Measurements from ENCODE around the gene EPS8.
A peak's percentile ranks its signal among the peaks of the same experiment; 100 is the strongest.

The EPS8 gene

GRCh38 chr12:15689751-15690191 is 99.4 kb downstream of the EPS8 start:
- H3K23ac ChIP-seq (ENCODE audit: low read depth, low read length, poor library complexity): no peak overlapping the region
- no peak overlapping the region for H2AK5ac ChIP-seq (ENCODE audit: low read depth, low read length)
- H2BK15ac ChIP-seq (ENCODE audit: low read length): no peak overlapping the region
- peaks cover 7 to 10% of the 10 kb centered on the region in 2 donors for H3K4me1 ChIP-seq (ENCODE audit: control insufficient read depth in 2 of 2, insufficient read depth in 1 of 2, low read depth in 1 of 2, low read length in 2 of 2)
- no peak for DNase-seq (ENCODE audit: low spot score)
- no CpG with 5 or more reads among the region's 4 CpGs for WGBS, 2 donors (ENCODE audit: extremely low coverage in 2 of 2, insufficient read length in 2 of 2, insufficient replicate concordance in 1 of 2)
- H3K4ac ChIP-seq (ENCODE audit: low read length): no peak overlapping the region
- H2BK5ac ChIP-seq (ENCODE audit: low read length): no peak overlapping the region
- H2AFZ ChIP-seq (ENCODE audit: low read length): no peak overlapping the region
- H2BK12ac ChIP-seq (ENCODE audit: low read length): no peak overlapping the region
- H3K9ac ChIP-seq (ENCODE audit: low read depth, low read length, poor library complexity): no peak overlapping the region
- no peak overlapping the region for H2BK120ac ChIP-seq (ENCODE audit: low read depth, low read length)
- no peaks in the 10 kb centered on the region for H3K79me1 ChIP-seq (ENCODE audit: low read depth, low read length)
- H4K91ac ChIP-seq (ENCODE audit: low read depth, low read length, poor library complexity): no peak overlapping the region
- no peak overlapping the region for H3K18ac ChIP-seq (ENCODE audit: low read length)
- no peak overlapping the region for H3K14ac ChIP-seq (ENCODE audit: low read length)
- no peak overlapping the region for H4K8ac ChIP-seq (ENCODE audit: low read depth, low read length)
- no peak overlapping the region for H3K4me3 ChIP-seq (ENCODE audit: low read length in 2 of 2)
- no peak overlapping the region for H3K27ac ChIP-seq (replicated peaks; ENCODE audit: low read length)
- no peaks in the 10 kb centered on the region for H3K27me3 ChIP-seq (ENCODE audit: control insufficient read depth in 3 of 3, insufficient read depth in 3 of 3, low read depth in 1 of 3, low read length in 3 of 3)
- H3K4me2 ChIP-seq (ENCODE audit: insufficient read depth, low read length, poor library complexity, severe bottlenecking): no peak overlapping the region
- no peaks in the 10 kb centered on the region for H3K36me3 ChIP-seq (replicated peaks in 1 of 2; ENCODE audit: control insufficient read depth in 2 of 2, insufficient read depth in 2 of 2, low read length in 2 of 2)
- H3K9me3 ChIP-seq (replicated peaks in 1 of 2; ENCODE audit: control insufficient read depth in 2 of 2, insufficient read depth in 1 of 2, low read depth in 1 of 2, low read length in 2 of 2): peaks cover 0 to 5% of the 10 kb centered on the region in 2 donors

- DNase-seq (ENCODE audit: low spot score): no peak
- WGBS, 2 donors (ENCODE audit: extremely low coverage in 2 of 2, insufficient read length in 2 of 2, insufficient replicate concordance in 1 of 2): no CpG with 5 or more reads among the region's 6 CpGs
- H2BK5ac ChIP-seq (ENCODE audit: low read length): no peak overlapping the region
- peak overlapping the region; percentile 43 for H2AFZ ChIP-seq (ENCODE audit: low read length)
- no peak overlapping the region for H4K91ac ChIP-seq (ENCODE audit: low read depth, low read length, poor library complexity)
- H2BK120ac ChIP-seq (ENCODE audit: low read depth, low read length): no peak overlapping the region
- H3K79me1 ChIP-seq (ENCODE audit: low read depth, low read length): no peaks in the 10 kb centered on the region
- H3K23ac ChIP-seq (ENCODE audit: low read depth, low read length, poor library complexity): no peak overlapping the region
- H3K4me2 ChIP-seq (ENCODE audit: insufficient read depth, low read length, poor library complexity, severe bottlenecking): no peak overlapping the region
- H2BK15ac ChIP-seq (ENCODE audit: low read length): no peak overlapping the region
- no peaks in the 10 kb centered on the region for H3K27me3 ChIP-seq (ENCODE audit: control insufficient read depth in 3 of 3, insufficient read depth in 3 of 3, low read depth in 1 of 3, low read length in 3 of 3)
- peaks cover 7 to 10% of the 10 kb centered on the region in 2 donors for H3K4me1 ChIP-seq (ENCODE audit: control insufficient read depth in 2 of 2, insufficient read depth in 1 of 2, low read depth in 1 of 2, low read length in 2 of 2)
- H3K36me3 ChIP-seq (replicated peaks in 1 of 2; ENCODE audit: control insufficient read depth in 2 of 2, insufficient read depth in 2 of 2, low read length in 2 of 2): no peaks in the 10 kb centered on the region
- no peak overlapping the region for H3K9ac ChIP-seq (ENCODE audit: low read depth, low read length, poor library complexity)
- no peak overlapping the region for H3K4ac ChIP-seq (ENCODE audit: low read length)
- H3K14ac ChIP-seq (ENCODE audit: low read length): no peak overlapping the region
- H2AK5ac ChIP-seq (ENCODE audit: low read depth, low read length): no peak overlapping the region
- H4K8ac ChIP-seq (ENCODE audit: low read depth, low read length): no peak overlapping the region
- no peak overlapping the region for H2BK12ac ChIP-seq (ENCODE audit: low read length)
- peaks cover 0 to 5% of the 10 kb centered on the region in 2 donors for H3K9me3 ChIP-seq (replicated peaks in 1 of 2; ENCODE audit: control insufficient read depth in 2 of 2, insufficient read depth in 1 of 2, low read depth in 1 of 2, low read length in 2 of 2)
- H3K18ac ChIP-seq (ENCODE audit: low read length): no peak overlapping the region
- H3K27ac ChIP-seq (replicated peaks; ENCODE audit: low read length): peak overlapping the region; percentile 7
- H3K4me3 ChIP-seq (ENCODE audit: low read length in 2 of 2): peak overlapping the region in 1 of 2 donors; percentile 21
Measured at GRCh38 chr12:15688838-15689625, 100.2 kb downstream of the EPS8 start.

GRCh38 chr12:15688202-15688736 is 100.9 kb downstream of the EPS8 start:
- peak overlapping the region; percentile 6 for H3K18ac ChIP-seq (ENCODE audit: low read length)
- WGBS, 2 donors (ENCODE audit: extremely low coverage in 2 of 2, insufficient read length in 2 of 2, insufficient replicate concordance in 1 of 2): no CpG with 5 or more reads among the region's 8 CpGs
- H3K4me3 ChIP-seq (ENCODE audit: low read length in 2 of 2): peak overlapping the region in 1 of 2 donors; percentile 21
- no peak overlapping the region for H2BK120ac ChIP-seq (ENCODE audit: low read depth, low read length)
- peak overlapping the region; percentile 43 for H2AFZ ChIP-seq (ENCODE audit: low read length)
- no peak overlapping the region for H4K8ac ChIP-seq (ENCODE audit: low read depth, low read length)
- H2BK15ac ChIP-seq (ENCODE audit: low read length): no peak overlapping the region
- no peak overlapping the region for H3K14ac ChIP-seq (ENCODE audit: low read length)
- DNase-seq (ENCODE audit: low spot score): no peak
- H3K4ac ChIP-seq (ENCODE audit: low read length): no peak overlapping the region
- no peak overlapping the region for H2BK12ac ChIP-seq (ENCODE audit: low read length)
- H2BK5ac ChIP-seq (ENCODE audit: low read length): no peak overlapping the region
- peak overlapping the region; percentile 32 for H3K4me2 ChIP-seq (ENCODE audit: insufficient read depth, low read length, poor library complexity, severe bottlenecking)
- H4K91ac ChIP-seq (ENCODE audit: low read depth, low read length, poor library complexity): no peak overlapping the region
- H3K9me3 ChIP-seq (replicated peaks in 1 of 2; ENCODE audit: control insufficient read depth in 2 of 2, insufficient read depth in 1 of 2, low read depth in 1 of 2, low read length in 2 of 2): peaks cover 0 to 2% of the 10 kb centered on the region in 2 donors
- no peaks in the 10 kb centered on the region for H3K79me1 ChIP-seq (ENCODE audit: low read depth, low read length)
- no peaks in the 10 kb centered on the region for H3K27me3 ChIP-seq (ENCODE audit: control insufficient read depth in 3 of 3, insufficient read depth in 3 of 3, low read depth in 1 of 3, low read length in 3 of 3)
- H3K4me1 ChIP-seq (ENCODE audit: control insufficient read depth in 2 of 2, insufficient read depth in 1 of 2, low read depth in 1 of 2, low read length in 2 of 2): peaks cover 7 to 10% of the 10 kb centered on the region in 2 donors
- no peak overlapping the region for H2AK5ac ChIP-seq (ENCODE audit: low read depth, low read length)
- H3K23ac ChIP-seq (ENCODE audit: low read depth, low read length, poor library complexity): no peak overlapping the region
- no peak overlapping the region for H3K9ac ChIP-seq (ENCODE audit: low read depth, low read length, poor library complexity)
- no peaks in the 10 kb centered on the region for H3K36me3 ChIP-seq (replicated peaks in 1 of 2; ENCODE audit: control insufficient read depth in 2 of 2, insufficient read depth in 2 of 2, low read length in 2 of 2)
- peak overlapping the region; percentile 7 for H3K27ac ChIP-seq (replicated peaks; ENCODE audit: low read length)

- H3K9ac ChIP-seq (ENCODE audit: low read depth, low read length, poor library complexity): no peak overlapping the region
- no peak overlapping the region for H2BK12ac ChIP-seq (ENCODE audit: low read length)
- no peak overlapping the region for H3K23ac ChIP-seq (ENCODE audit: low read depth, low read length, poor library complexity)
- no peak overlapping the region for H3K18ac ChIP-seq (ENCODE audit: low read length)
- H3K36me3 ChIP-seq (replicated peaks in 1 of 2; ENCODE audit: control insufficient read depth in 2 of 2, insufficient read depth in 2 of 2, low read length in 2 of 2): no peaks in the 10 kb centered on the region
- no peak overlapping the region for H4K8ac ChIP-seq (ENCODE audit: low read depth, low read length)
- no peaks in the 10 kb centered on the region for H3K27me3 ChIP-seq (ENCODE audit: control insufficient read depth in 3 of 3, insufficient read depth in 3 of 3, low read depth in 1 of 3, low read length in 3 of 3)
- H2AK5ac ChIP-seq (ENCODE audit: low read depth, low read length): no peak overlapping the region
- H3K4me3 ChIP-seq (ENCODE audit: low read length in 2 of 2): no peak overlapping the region
- no peak overlapping the region for H4K91ac ChIP-seq (ENCODE audit: low read depth, low read length, poor library complexity)
- H3K9me3 ChIP-seq (replicated peaks in 1 of 2; ENCODE audit: control insufficient read depth in 2 of 2, insufficient read depth in 1 of 2, low read depth in 1 of 2, low read length in 2 of 2): no peaks in the 10 kb centered on the region
- peaks cover 7 to 10% of the 10 kb centered on the region in 2 donors for H3K4me1 ChIP-seq (ENCODE audit: control insufficient read depth in 2 of 2, insufficient read depth in 1 of 2, low read depth in 1 of 2, low read length in 2 of 2)
- H2BK120ac ChIP-seq (ENCODE audit: low read depth, low read length): no peak overlapping the region
- H2AFZ ChIP-seq (ENCODE audit: low read length): no peak overlapping the region
- H2BK15ac ChIP-seq (ENCODE audit: low read length): no peak overlapping the region
- no peaks in the 10 kb centered on the region for H3K79me1 ChIP-seq (ENCODE audit: low read depth, low read length)
- H3K14ac ChIP-seq (ENCODE audit: low read length): no peak overlapping the region
- no peak overlapping the region for H3K27ac ChIP-seq (replicated peaks; ENCODE audit: low read length)
- DNase-seq (ENCODE audit: low spot score): no peak
- no peak overlapping the region for H2BK5ac ChIP-seq (ENCODE audit: low read length)
- H3K4ac ChIP-seq (ENCODE audit: low read length): no peak overlapping the region
- no peak overlapping the region for H3K4me2 ChIP-seq (ENCODE audit: insufficient read depth, low read length, poor library complexity, severe bottlenecking)
Measured at GRCh38 chr12:15687583-15687982, 101.6 kb downstream of the EPS8 start.

Data from neuronal stem cell (in vitro differentiated cells).